T follicular helper cell (primary cell): ENCODE results near the gene MYO1D.

Experiments used
- DNase-seq: peaks from one replicate; pipeline ENCODE4 v3.0.0-alpha.2; 2020; ENCODE audit warnings: low read depth

The MYO1D gene

GRCh38 chr17:32625971-32626370 lies 251.0 kb downstream of the MYO1D start:
- DNase-seq: no peak

- DNase-seq: no peak
These were observed 253.7 kb downstream of the MYO1D start for GRCh38 chr17:32623196-32623595.

- no peak for DNase-seq
These were observed 254.4 kb downstream of the MYO1D start for GRCh38 chr17:32622540-32622939.

GRCh38 chr17:32621612-32622312 lies 255.2 kb downstream of the MYO1D start:
- no peak for DNase-seq

- no peak for DNase-seq
These were observed 261.6 kb downstream of the MYO1D start for GRCh38 chr17:32615326-32615725.

GRCh38 chr17:32610943-32611342 lies 266.0 kb downstream of the MYO1D start:
- no peak for DNase-seq

- no peak for DNase-seq
These were observed 266.9 kb downstream of the MYO1D start for GRCh38 chr17:32609884-32610650.

GRCh38 chr17:32609085-32609484 lies 267.8 kb downstream of the MYO1D start:
- DNase-seq: peak; percentile 53

GRCh38 chr17:32608267-32608666 lies 268.7 kb downstream of the MYO1D start:
- DNase-seq: no peak

GRCh38 chr17:32604966-32605365 lies 272.0 kb downstream of the MYO1D start:
- no peak for DNase-seq

- DNase-seq: no peak
These were observed 274.5 kb downstream of the MYO1D start for GRCh38 chr17:32602396-32602795.

GRCh38 chr17:32601866-32602265 lies 275.1 kb downstream of the MYO1D start:
- DNase-seq: no peak

GRCh38 chr17:32596628-32597027 lies 280.3 kb downstream of the MYO1D start:
- DNase-seq: no peak

GRCh38 chr17:32596206-32596605 lies 280.7 kb downstream of the MYO1D start:
- DNase-seq: no peak

GRCh38 chr17:32593003-32593402 lies 283.9 kb downstream of the MYO1D start:
- DNase-seq: no peak

GRCh38 chr17:32591405-32591804 lies 285.5 kb downstream of the MYO1D start:
- no peak for DNase-seq

- DNase-seq: no peak
These were observed 285.9 kb downstream of the MYO1D start for GRCh38 chr17:32590974-32591373.

- DNase-seq: no peak
These were observed 287.9 kb downstream of the MYO1D start for GRCh38 chr17:32588982-32589381.

- DNase-seq: no peak
These were observed 288.8 kb downstream of the MYO1D start for GRCh38 chr17:32588135-32588534.

GRCh38 chr17:32586666-32587065 lies 290.3 kb downstream of the MYO1D start:
- DNase-seq: no peak

- DNase-seq: no peak
These were observed 292.1 kb downstream of the MYO1D start for GRCh38 chr17:32584792-32585191.

GRCh38 chr17:32583053-32583452 lies 293.9 kb downstream of the MYO1D start:
- DNase-seq: no peak

GRCh38 chr17:32575852-32576251 lies 301.1 kb downstream of the MYO1D start:
- DNase-seq: no peak

- no peak for DNase-seq
These were observed 306.9 kb downstream of the MYO1D start for GRCh38 chr17:32570081-32570396.
